NCI-H82 treated with DMSO at 0.1 percent for 48 hours (cell line): ENCODE data around the gene C17orf67.
A peak's percentile ranks its signal among the peaks of the same experiment; 100 is the strongest.

Experiments used
- DNase-seq: peaks from one replicate; lab custom pipeline; 2025; ENCODE audit not compliant: unreplicated experiment; lab: John Stamatoyannopoulos, UW

C17orf67 gene

GRCh38 chr17:56809106-56809819, 24.5 kb downstream of the C17orf67 start:
- DNase-seq: no peak

GRCh38 chr17:56808503-56808902, 25.2 kb downstream of the C17orf67 start:
- no peak for DNase-seq

GRCh38 chr17:56807723-56808122, 26.0 kb downstream of the C17orf67 start:
- DNase-seq: no peak

- DNase-seq: no peak
Observed at GRCh38 chr17:56806949-56807348, 26.8 kb downstream of the C17orf67 start.

- DNase-seq: no peak
Observed at GRCh38 chr17:56804454-56804853, 29.3 kb downstream of the C17orf67 start.

GRCh38 chr17:56803071-56803470, 30.6 kb downstream of the C17orf67 start:
- no peak for DNase-seq

GRCh38 chr17:56801459-56802178, 32.1 kb downstream of the C17orf67 start:
- no peak for DNase-seq

GRCh38 chr17:56798916-56799315, 34.8 kb downstream of the C17orf67 start:
- no peak for DNase-seq

GRCh38 chr17:56796536-56796935, 37.2 kb downstream of the C17orf67 start:
- no peak for DNase-seq

- no peak for DNase-seq
Observed at GRCh38 chr17:56795221-56795865, 38.4 kb downstream of the C17orf67 start.

GRCh38 chr17:56793957-56794356, 39.8 kb downstream of the C17orf67 start:
- no peak for DNase-seq

- no peak for DNase-seq
Observed at GRCh38 chr17:56793531-56793930, 40.2 kb downstream of the C17orf67 start.

- no peak for DNase-seq
Observed at GRCh38 chr17:56792267-56792666, 41.5 kb downstream of the C17orf67 start.

GRCh38 chr17:56786989-56787482, 46.7 kb downstream of the C17orf67 start:
- no peak for DNase-seq

- no peak for DNase-seq
Observed at GRCh38 chr17:56785997-56786680, 47.6 kb downstream of the C17orf67 start.

GRCh38 chr17:56785405-56785804, 48.3 kb downstream of the C17orf67 start:
- DNase-seq: no peak

GRCh38 chr17:56782338-56782737, 51.4 kb downstream of the C17orf67 start:
- no peak for DNase-seq

GRCh38 chr17:56781906-56782305, 51.8 kb downstream of the C17orf67 start:
- no peak for DNase-seq

GRCh38 chr17:56779898-56780777, 53.6 kb downstream of the C17orf67 start:
- DNase-seq: peak; percentile 36

- DNase-seq: no peak
Observed at GRCh38 chr17:56779322-56779721, 54.4 kb downstream of the C17orf67 start.
